Measurements from ENCODE around the gene WDFY2.
"Not testable (repeated sequence)": the region's sequence is repeated elsewhere in the genome, so short reads cannot be mapped to it uniquely, and the experiment has no call there.

The WDFY2 gene, protein sequence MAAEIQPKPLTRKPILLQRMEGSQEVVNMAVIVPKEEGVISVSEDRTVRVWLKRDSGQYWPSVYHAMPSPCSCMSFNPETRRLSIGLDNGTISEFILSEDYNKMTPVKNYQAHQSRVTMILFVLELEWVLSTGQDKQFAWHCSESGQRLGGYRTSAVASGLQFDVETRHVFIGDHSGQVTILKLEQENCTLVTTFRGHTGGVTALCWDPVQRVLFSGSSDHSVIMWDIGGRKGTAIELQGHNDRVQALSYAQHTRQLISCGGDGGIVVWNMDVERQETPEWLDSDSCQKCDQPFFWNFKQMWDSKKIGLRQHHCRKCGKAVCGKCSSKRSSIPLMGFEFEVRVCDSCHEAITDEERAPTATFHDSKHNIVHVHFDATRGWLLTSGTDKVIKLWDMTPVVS
- 56.3 to 94.8 reads per million in 2 donors for total RNA-seq

DNA sequence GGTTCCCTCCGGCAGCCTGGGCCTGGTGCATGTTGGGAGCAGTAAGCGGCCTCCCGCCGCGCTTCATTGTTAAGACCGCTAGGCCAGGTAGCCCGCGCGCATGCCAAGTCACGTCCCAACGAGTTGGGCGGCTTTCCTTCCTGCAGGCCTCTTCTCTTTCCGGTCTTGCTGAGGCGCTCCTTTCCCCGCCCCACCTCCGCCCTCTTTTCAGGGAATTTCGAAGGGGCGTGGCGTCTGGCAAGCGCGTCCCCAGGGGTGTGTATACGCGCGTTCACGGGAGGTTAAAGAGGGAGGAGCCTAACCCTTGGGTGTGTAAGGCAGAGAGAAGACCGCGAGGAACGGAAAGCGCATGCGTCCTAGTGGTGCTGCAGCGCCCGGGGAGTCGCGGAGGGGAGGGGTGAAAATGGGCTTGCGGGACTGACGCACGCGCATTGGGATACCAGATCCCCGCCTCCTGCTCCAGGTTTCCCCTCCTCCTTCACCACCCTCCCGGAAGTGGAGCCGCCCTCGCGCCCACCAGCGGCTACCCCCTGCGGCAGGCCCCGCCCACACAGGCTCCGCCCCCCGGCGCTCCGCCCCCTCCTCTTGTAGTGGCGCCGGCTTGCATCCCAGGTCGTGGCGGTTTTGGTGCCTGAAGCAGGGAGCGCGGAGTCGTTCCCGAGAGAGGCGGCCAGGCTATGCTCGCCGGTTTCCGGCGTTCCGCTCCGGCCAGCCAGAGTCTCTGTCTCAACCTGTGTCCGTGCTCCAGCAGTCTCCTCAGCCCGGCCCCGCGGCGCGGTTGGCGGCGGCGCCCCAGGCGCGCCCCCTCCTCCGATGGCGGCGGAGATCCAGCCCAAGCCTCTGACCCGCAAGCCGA is at the start of gene WDFY2:
Gene WDFY2 (plus strand): TSS at position 588 of the 856 bp plus-strand sequence. CDS start 226 bp downstream, at position 814.
- peak; percentile 99 for DNase-seq

DNA sequence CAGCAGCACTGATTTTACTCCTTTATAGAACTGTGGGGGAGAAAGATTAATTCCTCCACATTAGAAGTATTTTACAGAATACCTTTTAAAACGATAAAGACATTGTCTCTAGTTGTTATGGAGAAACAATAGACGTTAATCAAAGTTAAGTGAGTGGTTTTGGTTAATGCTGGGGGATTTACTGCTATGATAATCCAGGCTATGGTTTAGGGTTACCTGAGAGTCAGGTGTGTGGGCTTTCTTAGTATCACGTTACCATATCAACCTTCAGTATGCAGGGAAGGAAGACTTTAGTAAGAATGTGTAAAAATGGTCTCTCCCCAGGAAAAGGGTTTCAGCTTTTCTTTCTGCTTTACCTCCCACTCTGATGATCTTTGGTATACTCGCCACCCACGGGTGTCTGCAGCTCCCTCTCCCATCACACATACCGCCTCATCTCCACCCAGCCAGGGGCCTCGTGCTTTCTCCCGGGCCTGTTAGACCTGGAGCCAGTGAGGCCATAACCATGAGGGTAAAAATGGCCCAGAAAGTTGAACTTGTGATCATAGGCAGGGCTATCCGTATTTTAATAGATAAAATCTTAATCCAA is 45.6 kb upstream of the WDFY2 start:
- DNase-seq = no peak

DNA sequence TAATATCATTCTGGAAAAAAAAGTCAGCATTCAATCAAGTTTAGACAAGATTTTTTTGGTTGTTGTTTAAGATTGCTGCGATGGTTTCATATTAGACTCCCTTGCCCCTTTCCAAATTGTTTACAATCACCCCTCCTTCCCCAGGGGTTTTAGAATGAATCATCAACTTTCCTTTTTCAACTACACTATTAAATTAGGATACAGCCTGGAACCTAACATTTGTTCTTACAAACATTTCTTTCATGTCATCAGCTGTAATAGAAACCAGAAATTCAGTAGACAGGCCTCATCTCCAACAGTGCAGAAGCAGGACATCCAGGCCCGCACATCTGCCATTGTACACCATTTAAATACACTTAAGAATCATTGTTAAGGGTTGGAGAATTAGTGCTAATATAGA is 44.4 kb upstream of the WDFY2 start:
- no peak for DNase-seq

DNA sequence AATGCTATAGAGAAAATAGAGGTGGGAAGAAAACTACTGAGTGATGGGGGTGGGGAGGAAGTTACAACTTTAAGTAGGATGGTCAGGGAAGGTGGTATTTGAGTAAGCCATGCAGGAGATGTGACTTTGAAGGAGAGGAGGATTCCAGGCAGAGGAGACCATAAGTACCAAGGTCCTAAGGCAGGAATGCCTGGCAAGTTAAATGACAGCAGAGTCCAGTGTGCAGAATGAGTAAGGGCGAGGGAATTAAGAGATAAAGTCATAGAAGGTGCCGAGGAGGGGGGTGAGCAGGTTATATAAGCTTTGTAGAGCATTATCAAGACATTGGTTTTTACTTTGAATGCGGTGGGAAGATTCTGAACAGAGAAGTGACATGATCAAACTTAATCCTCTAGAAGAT is 43.2 kb upstream of the WDFY2 start:
- no peak for DNase-seq

DNA sequence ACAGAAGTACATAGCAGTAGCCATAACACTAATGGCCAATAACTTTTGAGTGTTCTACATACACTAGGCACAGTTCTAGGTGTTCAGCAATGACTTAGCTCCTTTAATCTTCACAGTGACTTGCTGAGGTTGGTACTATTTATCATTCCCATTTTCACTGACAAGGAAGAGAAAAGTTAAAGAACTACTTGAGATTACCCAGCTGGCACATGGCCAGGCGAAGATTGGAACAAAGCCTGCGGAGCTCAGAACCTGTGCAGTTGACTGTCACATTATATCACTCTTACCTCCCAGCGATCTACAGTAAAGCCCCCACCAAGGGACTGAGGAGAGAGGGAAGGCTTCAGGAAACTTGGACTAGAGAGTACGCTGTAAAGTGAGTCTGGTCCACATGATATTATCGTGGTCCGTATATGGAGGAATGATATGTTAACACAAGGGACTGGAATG is 42.4 kb upstream of the WDFY2 start:
- DNase-seq = no peak

DNA sequence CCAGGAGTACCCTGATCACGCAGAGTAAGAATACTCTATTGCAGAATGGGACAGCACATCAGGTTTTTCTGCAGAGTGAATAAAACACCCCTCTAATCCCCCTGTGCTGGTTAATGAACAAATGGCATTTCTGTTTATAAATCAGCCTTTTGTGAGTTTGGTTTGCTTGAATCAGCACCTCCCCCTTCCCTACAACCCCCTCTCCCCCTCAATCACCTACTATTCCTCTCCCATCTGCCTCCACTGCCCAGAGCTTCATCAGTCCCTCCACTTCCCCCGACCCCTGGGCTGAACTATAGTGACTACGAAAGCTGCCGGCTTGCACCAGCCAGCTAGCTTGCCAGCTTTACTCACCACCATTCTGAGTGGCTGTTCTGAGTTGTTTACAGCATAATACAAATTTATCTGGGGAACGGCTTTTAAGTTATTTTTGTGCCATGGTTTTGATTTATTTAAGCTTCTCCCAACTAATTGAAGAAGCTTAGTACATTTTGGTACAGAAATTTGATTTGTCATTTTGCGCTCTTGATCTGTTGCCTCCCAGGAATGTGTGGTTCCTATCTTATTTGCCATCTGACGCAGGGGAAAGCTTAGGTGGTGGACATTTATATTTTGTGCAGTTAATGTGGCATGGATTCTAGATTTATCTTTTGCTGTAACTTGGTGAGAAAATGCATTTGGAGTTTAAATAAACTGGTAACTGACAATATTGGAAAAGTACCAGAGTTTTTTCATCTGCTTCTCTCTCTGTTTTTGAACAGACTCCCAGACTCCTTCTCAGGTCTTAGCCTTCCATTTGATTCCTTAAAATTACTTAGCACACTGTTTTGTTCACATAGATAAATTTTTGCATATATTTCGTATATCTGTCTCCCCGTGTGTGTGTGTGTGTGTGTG is 41.7 kb upstream of the WDFY2 start:
- no peak for DNase-seq

DNA sequence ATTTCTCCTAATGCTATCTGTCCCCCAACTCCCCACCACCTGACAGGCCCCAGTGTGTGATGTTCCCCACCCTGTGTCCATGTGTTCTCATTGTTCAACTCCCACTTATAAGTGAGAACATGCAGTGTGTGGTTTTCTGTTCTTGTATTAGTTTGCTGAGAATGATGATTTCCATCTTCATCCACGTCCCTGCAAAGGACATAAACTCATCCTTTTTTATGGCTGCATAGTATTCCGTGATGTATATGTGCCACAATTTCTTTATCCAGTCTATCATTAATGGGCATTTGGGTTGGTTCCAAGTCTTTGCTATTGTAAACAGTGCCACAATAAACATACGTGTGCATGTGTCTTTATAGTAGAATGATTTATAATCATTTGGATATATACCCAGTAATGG is 38.8 kb upstream of the WDFY2 start:
- not testable (repeated sequence) for DNase-seq

DNA sequence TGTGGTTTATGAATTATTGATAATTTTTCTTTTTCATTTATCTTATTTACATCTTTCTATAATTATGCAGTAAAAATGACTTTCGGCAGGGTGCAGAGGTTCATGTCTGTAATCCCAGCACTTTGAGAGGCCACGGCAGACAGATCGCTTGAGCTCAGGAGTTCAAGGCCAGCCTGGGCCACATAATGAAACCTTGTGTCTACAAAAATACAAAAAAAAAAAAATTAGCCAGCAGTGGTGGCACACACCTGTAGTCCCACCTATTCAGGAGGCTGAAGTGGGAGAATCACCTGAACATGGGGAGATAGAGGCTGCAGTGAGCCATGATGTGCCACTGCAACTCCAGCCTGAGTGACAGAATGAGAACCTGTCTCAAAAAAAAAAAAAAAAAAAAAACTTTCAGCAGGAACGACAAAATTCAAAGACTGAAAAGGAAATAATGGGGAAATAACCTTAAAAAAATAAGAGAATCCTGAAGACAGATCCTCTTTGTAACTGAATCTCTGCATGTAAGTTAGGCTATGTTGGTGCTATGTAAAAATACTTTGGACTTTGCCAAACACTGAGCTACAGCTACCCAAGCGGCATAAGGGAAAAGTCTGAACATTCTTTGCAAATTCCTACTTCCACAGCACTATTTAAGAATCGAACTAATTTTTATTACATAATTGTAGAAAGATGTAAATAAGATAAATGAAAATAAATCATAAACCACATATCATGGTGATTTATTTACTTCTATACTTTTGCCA is 36.7 kb upstream of the WDFY2 start:
- DNase-seq = no peak

DNA sequence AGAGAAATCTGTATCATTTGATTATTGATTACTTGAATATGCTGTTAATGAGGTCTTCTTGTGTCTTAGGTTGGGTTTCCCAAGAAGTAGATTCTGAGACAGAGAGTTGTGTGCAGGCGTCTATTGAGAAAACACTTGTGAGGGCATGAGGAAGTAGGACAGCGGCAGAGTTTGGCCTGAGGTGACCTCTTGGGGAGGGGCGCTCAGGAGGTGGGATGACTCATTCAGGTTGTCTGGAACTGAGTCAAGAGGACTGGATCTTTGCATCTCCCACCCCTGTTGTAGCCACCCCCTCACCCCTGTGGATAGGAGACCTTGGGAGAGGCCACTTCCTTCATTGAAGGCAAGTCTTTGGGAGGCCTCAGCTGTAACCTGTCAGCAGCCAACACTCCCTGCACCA is 35.2 kb upstream of the WDFY2 start:
- DNase-seq = no peak

DNA sequence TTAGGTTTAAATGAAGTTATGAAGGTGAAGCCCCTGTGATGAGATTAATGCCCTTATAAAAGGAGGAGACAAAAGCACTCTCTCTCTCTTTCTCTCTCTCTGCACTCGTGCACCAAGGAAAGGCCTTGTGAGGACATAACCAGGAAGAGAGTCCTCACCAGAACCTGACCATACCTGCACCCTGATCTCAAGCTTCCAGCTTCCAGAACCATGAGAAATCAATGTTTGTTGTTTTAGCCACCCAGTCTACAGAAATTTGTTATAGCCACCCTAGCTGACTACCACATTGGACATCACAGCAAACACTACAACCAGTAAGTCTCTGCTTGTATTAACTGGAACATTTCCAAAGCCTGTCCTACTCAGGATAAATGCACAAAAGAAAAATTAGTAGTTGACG is 34.7 kb upstream of the WDFY2 start:
- no peak for DNase-seq

DNA sequence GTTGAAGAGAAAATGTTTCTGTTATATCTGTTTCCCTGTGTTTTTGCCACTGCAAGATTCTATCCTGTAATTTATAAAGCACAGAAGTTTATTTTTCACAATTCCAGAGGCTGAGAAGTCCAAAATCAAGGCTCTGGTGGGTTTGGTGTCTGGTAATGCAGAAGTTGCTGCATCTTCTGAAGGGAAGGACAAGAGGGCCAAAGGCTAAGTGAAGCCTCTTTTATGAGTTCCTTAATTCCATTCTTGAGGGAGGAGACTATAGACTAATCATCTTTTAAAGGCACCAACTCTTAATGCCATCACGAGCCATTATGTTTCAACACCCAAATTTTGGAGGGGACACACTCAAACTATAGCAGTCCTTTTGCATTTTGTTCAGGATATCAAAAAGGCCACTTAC is 34.1 kb upstream of the WDFY2 start:
- no peak for DNase-seq

DNA sequence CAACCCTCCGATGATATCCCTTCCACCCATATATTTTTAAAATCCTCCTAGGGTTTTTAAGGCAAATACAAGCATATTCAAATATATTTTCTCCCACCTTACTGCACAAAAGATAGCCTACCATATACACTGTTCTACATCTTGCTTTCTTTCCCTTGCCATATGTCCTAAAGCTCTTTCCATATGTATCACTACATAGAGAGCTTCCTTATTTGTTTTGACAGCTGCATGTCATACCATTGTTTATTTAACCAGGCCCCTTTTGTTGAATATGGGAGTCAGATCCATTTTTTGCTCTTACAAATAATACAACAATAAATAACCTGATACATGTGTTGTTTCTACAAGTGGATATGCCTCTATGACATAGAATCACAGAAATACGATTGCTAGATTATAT is 32.8 kb upstream of the WDFY2 start:
- DNase-seq = no peak

DNA sequence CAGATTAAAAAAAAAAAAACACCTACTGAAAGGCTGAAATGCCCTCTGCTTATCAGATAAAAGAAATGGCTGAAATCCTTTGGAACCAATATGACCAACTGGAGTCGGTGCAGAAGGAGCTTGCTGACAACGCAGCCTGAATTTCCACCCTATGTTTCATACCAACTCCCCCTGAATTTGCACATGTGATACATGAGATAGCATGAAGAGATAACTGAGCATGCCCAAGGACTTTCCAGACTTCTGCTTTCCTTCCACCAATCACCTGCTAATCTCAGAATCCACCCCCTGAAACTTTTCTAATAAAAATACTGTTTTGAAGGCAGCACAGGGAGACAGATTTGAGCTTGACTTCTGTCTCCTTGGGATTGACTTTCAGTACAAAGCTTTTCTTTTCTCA is 32.2 kb upstream of the WDFY2 start:
- no peak for DNase-seq

DNA sequence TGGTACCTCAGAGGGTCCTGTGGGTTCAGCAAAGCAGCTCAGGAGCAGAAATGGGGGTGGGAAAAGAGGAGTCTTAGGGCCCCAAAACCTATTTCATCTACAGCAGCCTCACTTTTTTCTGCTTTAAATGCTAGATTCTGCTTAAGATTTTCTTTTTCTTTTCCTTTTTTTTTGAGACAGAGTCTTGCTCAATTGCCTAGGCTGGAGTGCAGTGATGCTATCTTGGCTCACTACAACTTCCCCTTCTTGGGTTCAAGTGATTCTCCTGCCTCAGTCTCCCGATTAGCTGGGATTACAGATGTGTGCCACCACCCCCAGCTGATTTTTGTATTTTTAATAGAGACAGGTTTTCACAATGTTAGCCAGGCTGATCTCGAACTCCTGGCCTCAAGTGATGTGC is 30.7 kb upstream of the WDFY2 start:
- no peak for DNase-seq

DNA sequence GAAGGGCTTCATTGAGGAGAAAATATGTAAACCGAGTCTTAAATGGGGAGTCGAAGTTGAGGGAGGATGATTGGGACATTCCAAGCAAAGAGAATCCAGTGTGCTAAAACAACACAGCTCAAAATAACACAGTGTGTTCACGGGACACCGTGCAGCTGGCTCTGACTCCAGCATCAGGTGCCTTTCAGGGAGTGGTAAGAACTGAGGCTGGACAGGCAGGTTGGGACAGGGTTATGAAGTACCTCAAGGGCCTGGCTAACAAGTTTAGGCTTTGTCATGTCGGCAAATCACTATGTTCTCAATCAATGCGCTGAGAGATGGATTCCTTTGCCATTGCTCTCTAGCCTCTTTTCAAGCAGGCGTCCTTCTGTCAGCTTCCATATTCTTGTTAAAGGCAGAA is 27.5 kb upstream of the WDFY2 start:
- DNase-seq = no peak

DNA sequence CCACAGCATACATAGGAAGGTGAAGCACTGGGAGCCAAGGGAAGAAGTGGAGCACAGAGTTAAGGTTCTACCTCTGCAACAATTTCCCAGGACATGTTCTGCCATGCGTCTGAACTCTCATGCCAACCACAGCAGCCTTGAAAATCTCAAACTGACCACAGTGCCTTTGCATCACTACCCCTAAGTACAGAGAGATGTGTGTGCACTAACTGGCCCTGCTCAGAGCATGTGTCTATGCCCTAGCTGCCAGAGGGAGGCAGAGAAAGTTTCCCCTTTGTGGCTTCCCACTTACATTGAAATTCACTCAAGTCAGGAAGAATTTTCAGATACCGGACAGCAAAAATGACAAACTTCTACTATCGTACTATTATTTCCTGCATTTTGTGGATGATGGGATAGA is 26.8 kb upstream of the WDFY2 start:
- DNase-seq = no peak

DNA sequence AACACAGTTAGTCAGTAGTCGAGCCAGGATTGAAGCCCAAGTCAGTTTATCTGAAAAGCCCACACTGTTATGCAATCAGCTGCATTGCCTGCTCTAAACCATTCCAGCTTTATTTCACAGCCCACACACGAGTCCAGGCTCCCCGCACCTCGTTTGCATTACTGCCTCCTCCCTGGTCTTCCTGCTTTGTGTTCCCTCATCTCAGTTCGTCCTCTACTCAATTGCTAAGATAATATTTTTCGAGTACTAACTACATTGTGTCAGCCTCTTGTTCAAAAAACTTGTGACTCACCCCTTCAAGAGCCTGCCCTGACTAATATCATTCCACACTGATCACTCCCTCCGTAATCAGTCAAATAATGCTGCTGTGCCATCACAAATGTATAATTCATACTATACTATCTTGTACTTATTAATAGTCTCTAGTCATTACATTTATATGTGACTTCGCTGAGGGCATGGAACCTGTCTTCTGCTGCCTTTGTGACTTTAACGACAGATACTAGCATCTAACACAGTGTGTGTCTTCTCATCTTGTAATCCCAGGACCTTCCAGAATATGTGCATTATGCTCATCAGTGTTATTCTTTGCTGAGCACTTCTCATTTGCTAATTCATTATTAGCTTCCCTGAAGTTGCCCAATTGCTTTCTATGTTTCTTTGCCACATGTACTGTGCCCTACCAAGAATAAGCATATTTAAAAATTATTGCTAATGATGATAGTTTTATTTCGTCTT is 26.2 kb upstream of the WDFY2 start:
- no peak for DNase-seq

DNA sequence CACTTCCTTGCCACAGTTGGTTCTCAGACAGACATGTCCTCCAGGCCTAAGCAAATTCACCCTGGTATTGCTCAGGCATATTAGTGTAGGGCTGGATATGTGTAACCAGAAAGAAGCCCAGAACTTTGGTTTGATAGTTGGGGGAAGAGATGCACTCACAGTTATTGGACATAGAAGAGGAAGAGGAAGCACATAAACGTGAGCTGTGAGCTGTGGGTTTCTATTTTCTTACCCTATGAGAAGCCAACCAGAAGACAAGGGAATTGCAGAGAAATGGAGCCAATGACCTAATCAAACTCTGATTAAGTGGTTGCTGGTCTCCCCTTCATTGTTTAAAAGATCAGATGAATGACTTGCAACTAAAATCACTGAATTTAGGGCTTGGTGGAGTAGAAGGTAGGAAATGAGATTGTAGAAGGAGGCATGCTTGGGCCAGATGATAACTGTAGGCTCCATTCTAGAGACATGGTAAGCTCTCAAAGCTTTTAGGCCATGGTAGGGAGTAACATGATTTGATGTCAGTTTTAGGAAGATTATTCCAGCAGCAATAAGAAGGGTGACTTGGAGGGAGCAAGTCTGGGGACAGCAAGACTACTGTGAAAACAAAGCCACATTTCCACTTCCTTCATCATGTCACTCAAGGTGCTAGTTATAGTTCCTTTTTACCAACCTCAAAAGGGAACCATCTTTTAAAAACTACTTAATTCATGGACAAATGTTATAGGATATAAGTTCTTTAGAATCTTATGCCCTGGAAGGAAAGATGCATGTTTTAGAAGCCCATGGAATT is 24.1 kb upstream of the WDFY2 start:
- no peak for DNase-seq

DNA sequence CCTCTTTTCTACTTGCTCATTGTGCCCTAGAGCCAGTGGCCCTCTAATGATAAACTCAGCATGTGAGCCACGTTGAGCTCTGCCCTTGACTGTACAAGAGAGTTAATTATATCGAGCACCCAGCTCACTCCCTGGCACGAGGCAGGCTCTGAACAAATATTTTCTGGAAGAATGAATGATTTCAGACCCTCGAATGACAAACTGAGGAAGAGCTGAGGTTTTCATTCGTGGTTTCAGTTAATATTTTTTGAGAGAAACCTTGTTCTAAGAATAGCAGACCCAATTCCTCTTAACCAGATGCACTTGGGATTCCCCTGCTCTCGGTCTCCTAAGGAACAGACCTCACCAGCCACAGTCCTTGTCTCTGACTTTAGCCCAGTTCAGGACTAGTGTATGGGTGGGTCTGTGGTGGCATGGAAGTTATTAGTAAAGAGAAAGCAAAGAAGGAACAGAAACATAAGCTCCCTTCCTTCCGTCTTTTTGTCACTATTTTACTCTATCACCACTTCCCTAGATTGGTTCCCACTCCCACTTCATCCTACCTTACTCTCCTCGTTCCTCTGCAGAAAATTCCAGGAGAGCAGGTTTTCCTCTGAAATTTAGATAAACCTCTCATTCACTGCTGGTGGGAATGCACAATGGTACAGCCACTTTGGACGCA is 22.1 kb upstream of the WDFY2 start:
- DNase-seq = no peak

DNA sequence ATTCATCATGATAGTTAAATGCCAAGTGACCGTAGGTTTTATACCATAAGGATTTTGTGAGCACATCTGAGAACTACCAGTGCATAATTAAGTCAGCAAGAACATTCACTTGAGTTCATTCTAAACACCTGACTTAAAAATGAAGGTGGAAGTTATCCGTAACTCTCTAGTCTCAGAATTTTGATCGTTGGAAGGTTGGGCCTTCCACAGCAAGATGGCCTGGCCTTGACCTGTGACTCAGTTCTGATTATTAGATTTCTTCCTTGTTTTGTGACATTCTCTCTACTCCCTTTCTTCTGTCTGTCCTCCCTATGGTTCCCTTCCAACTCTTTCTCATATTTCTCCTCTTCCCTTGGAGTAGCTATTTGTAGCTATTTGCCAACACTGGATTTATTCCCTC is 20.0 kb upstream of the WDFY2 start:
- no peak for DNase-seq

Measured in T-helper 9 cell (primary cell).